ENCODE measurements around the gene FDXR.

DNA sequence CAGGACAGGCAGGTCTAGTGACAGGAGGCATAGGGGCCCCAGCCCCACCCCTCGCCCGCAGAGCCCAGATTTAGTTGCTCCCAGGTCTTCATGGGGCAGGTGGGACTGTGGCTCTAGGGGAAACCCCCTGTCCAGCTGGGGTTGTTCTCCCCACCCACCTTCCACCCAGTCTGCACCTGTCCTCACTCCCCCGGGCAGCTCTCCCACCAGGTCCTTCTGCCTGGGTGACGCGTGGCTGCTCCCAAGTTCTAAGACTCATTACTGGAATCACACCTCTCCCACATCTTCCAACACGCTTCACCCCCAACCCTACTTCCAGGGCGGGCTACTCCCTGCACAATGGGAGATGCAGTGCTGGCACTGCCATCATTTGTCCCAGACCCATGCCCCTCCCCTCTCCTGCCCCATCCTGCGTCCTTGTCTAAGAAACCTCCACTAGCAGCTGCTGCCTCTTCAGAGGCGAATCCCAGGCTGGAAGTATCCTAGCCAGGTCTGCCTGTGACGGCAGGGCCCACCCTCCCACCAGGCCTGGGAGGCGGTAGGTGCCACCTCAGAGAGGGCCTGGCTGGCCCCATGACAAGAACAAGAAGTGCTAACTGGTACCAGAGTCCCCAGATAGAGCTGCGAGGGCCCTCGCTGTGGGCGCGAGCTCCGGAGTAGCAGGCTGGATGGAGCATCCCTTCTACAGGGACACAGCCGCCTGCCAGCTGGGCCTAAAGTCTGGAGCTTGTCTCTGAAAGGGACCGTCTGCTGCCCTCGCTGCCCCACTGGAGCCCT is 35.9 kb downstream of the FDXR start:
- TF ChIP-seq, protein P1, sequence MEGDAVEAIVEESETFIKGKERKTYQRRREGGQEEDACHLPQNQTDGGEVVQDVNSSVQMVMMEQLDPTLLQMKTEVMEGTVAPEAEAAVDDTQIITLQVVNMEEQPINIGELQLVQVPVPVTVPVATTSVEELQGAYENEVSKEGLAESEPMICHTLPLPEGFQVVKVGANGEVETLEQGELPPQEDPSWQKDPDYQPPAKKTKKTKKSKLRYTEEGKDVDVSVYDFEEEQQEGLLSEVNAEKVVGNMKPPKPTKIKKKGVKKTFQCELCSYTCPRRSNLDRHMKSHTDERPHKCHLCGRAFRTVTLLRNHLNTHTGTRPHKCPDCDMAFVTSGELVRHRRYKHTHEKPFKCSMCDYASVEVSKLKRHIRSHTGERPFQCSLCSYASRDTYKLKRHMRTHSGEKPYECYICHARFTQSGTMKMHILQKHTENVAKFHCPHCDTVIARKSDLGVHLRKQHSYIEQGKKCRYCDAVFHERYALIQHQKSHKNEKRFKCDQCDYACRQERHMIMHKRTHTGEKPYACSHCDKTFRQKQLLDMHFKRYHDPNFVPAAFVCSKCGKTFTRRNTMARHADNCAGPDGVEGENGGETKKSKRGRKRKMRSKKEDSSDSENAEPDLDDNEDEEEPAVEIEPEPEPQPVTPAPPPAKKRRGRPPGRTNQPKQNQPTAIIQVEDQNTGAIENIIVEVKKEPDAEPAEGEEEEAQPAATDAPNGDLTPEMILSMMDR (IDR thresholded peaks at IDR 0.05; ENCODE audit: low read depth, low read length), result no peak
- no peak for TF ChIP-seq POLR2A (IDR thresholded peaks at IDR 0.05; ENCODE audit: extremely low read depth, insufficient read length)

All from NB4 (cell line).